Endometrium (tissue), 2 donors: ENCODE data around the gene MFAP4.

Experiments
- FAIRE-seq: peaks from 2 replicates; lab custom pipeline; 2012; peaks lifted over from hg19 to GRCh38; lab: Jason Lieb, UNC
- donor health status: control.
- donor health status: control.

MFAP4 gene

GRCh38 chr17:19333736-19334290 is 53.2 kb downstream of the MFAP4 start:
- FAIRE-seq = no peak
